NCI-H1105 (cell line): ENCODE measurements around the gene RAD51B.
"Not testable (repeated sequence)": the region's sequence is repeated elsewhere in the genome, so short reads cannot be mapped to it uniquely, and the experiment has no call there.

Experiments
- DNase-seq: peaks from one replicate; lab custom pipeline; 2025; lab: John Stamatoyannopoulos, UW

RAD51B gene

GRCh38 chr14:68250927-68251768, 431.6 kb downstream of the RAD51B start:
- peak; percentile 12 for DNase-seq

GRCh38 chr14:68251769-68252100, 432.2 kb downstream of the RAD51B start:
- no peak for DNase-seq

GRCh38 chr14:68253160-68253780, 433.7 kb downstream of the RAD51B start:
- DNase-seq, result no peak

GRCh38 chr14:68253878-68254528, 434.4 kb downstream of the RAD51B start:
- DNase-seq, result no peak

- DNase-seq, result no peak
These were observed 435.3 kb downstream of the RAD51B start for GRCh38 chr14:68254669-68255527.

- no peak for DNase-seq
These were observed 436.2 kb downstream of the RAD51B start for GRCh38 chr14:68255693-68256178.

- no peak for DNase-seq
These were observed 438.4 kb downstream of the RAD51B start for GRCh38 chr14:68257969-68258368.

GRCh38 chr14:68258995-68259394, 439.4 kb downstream of the RAD51B start:
- DNase-seq, result not testable (repeated sequence)

GRCh38 chr14:68260121-68260520, 440.5 kb downstream of the RAD51B start:
- DNase-seq, result no peak

- no peak for DNase-seq
These were observed 441.7 kb downstream of the RAD51B start for GRCh38 chr14:68261092-68261842.

- no peak for DNase-seq
These were observed 443.0 kb downstream of the RAD51B start for GRCh38 chr14:68262567-68262966.

GRCh38 chr14:68263563-68264259, 444.1 kb downstream of the RAD51B start:
- DNase-seq, result no peak

GRCh38 chr14:68264260-68264569, 444.6 kb downstream of the RAD51B start:
- DNase-seq, result no peak

- DNase-seq, result no peak
These were observed 447.4 kb downstream of the RAD51B start for GRCh38 chr14:68266998-68267397.

GRCh38 chr14:68268197-68268596, 448.6 kb downstream of the RAD51B start:
- DNase-seq, result no peak

- no peak for DNase-seq
These were observed 449.1 kb downstream of the RAD51B start for GRCh38 chr14:68268719-68269118.

GRCh38 chr14:68269136-68269927, 449.8 kb downstream of the RAD51B start:
- no peak for DNase-seq

- no peak for DNase-seq
These were observed 450.8 kb downstream of the RAD51B start for GRCh38 chr14:68270342-68270741.

- no peak for DNase-seq
These were observed 452.4 kb downstream of the RAD51B start for GRCh38 chr14:68271913-68272391.

- DNase-seq, result no peak
These were observed 453.8 kb downstream of the RAD51B start for GRCh38 chr14:68273413-68273812.
